Activated CD8-positive, alpha-beta memory T cell treated with anti-CD3 and anti-CD28 coated beads for 1 hour (primary cell): ENCODE data around the gene LEMD1.
"Not testable (repeated sequence)": the region's sequence is repeated elsewhere in the genome, so short reads cannot be mapped to it uniquely, and the experiment has no call there.

Source experiments
- DNase-seq, 2 donors: peaks; one replicate each; pipeline ENCODE4 v3.0.0-alpha.2; 2020; ENCODE audit warnings: low read depth in 1 of 2; ENCODE audit errors: extremely low read depth in 1 of 2

Gene LEMD1

GRCh38 chr1:205447457-205448341, 25.8 kb upstream of the LEMD1 start:
- no peak for DNase-seq

GRCh38 chr1:205446828-205447227, 25.0 kb upstream of the LEMD1 start:
- no peak for DNase-seq

DNA sequence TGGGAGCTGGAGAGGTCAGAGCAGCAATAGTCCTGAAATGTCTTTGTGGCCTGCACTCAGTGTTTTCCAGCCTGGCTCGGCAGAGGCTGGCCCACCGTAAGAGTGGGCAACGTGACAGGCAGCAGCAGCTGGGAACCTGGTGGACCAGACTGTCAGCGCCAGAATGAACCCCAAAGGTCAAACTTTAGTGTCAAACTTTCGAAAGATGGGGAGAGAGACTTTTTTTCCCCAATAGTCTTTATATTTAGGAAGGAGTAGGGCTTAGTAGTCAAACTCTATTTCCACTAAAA, 23.7 kb upstream of the LEMD1 start:
- DNase-seq, result no peak

DNA sequence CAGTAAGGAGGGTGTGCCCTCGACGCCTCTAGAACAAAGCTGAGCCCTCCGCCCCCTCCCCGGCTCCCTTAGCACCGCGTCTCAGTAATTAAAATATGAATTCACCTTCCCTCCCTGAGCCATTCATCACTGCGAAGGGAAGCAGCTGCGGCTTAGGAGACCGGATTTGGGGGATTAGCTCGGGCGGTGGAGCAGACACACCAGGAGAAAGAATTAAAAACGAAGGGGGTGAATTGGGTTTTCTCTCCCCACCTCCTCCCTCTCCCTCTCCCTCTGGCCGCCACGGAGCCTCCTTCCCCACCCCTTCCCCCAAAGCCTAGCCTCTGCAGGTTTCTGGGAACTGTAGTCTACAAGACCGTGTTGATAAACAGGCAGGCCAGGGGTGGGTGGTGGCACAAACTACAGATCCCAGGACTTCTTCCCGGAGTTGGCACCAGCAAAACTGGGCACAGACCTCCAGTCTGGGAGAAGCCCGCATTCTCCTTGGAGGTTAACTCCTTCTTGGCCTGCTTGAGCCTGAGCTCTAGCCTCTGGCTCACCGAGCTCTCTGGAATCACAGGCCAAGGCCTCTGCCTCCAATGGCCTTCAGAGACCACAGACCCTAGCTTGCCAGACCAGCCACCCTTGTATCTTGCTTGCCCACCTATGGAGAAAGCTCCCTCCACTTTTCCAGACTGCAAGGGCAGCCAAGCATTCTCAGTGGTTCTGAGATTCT, 23.2 kb upstream of the LEMD1 start:
- no peak for DNase-seq

DNA sequence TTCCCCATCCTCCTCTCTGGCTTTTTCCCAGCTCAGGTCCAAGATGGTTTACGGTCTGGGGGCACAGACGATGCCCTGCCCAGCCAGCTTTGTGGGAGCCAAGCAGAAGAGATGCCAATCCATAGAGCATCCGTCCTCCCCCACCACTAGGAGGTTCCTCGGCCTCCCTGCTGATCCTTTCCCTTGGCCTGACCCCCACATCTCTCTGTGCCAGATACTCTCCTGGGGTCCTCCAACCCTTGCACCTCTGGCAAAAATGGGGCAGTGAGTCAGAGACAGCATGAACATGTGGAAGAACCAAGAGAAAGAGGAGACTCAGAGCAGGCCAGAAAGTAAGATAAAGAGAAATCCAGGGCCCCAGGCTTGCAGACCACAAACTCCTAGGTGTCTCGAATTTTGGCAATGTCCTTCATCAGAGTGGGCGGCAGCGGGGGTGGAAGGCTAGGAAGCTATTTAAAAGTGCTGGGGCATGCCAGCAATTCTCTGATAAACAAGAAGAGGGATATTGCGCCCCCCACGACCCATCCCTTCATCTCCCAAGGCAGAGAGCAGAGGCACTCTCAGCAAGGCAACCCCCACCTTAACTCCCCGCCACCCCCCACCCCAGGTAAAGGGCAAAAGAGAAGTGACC, 22.6 kb upstream of the LEMD1 start:
- DNase-seq, result no peak

DNA sequence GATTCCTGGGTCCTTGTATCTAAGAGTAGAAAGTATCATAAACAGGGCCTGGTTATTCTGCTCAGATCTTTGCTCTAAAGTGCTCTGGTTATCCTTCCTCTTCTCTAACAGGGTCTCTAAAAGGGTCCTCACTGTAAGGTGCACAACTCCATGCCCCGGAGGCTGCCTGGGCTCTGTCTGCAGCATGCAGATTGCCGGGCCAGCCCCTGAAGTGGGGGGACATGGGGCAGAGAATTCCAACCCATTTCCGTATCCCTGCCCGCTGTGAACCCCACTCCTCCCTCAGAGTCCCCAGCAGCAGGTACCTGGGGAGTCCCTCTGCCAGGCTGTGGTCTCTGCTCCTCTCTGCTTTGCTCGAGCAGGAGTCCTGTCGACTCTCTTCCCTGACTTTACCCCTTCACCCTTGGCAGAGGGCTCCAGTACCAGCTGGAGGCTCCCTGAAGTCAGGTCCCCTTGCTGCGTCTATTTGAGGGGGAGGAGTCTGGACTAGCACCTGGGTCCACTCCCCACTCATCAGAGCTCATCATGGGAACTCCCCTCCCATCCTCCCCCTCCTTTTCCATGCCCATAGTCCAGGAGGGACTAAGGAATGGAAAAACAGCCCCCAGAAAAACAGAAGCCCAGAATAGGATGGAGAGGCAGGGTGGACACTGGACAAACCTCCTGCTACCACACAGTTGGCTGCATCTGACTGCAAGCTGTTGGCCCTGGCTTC, 21.9 kb upstream of the LEMD1 start:
- no peak for DNase-seq

GRCh38 chr1:205442051-205442725, 20.3 kb upstream of the LEMD1 start:
- DNase-seq, result no peak

DNA sequence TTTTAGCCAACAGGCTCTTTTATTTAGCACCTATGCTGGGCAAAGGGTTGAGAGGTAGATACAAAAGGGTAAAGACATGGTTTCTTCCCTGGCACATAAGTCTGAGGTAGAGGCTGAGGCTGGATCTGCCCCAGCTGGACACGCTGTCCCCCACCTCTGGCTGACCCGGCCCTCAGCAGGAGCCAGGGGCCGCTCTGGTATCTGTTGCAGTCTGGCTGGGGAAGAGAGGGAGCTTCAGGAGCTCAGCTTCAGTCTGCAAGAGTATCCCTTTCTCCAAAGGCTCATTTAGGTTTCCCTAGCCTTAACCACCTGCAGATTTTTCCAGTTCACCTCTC, 19.8 kb upstream of the LEMD1 start:
- DNase-seq, result no peak

- no peak for DNase-seq
These were observed 19.4 kb upstream of the LEMD1 start for GRCh38 chr1:205441318-205441633.

- peak; percentile 39 to 57 for DNase-seq
These were observed 18.8 kb upstream of the LEMD1 start for GRCh38 chr1:205440476-205441317.

- no peak for DNase-seq
These were observed 18.2 kb upstream of the LEMD1 start for GRCh38 chr1:205440121-205440475.

DNA sequence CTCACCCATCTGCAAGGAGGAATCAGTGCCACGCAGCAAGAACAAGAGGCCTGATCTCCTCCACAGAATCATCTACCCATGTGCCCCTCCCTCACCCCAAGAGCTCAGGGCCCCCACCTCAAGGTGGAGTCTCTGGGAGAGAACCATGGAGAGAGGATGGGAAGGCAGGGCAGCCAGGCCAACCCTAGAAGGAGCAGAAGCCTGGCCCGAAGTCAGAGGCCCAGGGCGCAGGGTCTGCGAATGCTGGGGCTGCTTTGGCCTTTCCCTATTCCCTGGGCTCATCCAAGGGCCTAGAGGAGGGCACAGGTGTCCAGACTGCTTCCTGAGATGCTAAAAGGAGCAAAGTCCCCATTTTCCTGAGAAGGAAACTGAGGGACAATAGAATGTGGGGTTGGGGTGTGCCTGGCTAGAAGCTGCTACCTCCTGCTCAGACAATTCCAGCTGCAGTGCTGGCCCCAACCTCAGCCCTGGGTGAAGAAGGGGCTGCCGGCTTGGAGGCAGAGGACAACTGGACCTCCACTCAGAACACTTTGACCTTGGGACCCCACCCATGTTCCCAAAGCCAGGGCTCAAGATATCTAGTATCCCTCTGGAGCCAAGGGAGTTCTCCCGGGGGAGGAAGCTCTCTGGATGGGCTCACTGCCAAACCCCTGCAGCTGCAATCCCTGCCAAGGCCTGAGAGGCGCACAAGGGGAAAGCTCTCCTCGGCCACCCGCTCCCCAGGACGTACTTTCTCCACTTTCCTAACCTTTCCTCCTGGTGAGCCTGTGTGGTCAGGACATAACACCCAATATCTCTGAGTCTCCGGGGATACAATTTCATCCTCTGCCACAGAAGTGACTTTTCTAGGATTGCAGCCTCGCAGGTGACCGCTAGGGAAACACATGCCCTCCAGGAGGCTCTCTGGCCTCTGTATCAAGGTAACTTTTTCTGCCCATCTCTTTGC, 16.6 kb upstream of the LEMD1 start:
- no peak for DNase-seq

DNA sequence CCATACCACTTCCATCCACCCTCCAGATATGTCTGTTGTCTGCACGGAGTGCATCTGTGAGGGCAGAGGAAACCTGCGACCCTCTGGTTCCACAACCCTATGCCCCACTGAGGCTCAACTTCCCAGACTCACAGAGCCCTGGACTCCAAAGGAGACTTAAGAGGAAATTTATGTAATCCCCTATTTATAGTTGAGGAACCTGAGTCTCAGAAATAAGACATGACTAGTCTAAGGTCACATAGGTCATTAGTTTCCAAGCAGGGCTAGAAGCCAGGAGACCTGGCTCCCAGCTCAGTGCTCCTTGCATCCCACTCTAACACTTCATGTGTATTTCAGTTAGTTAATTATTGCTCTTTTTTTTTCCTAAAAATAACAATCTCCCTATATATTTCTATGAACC, 15.7 kb upstream of the LEMD1 start:
- no peak for DNase-seq

GRCh38 chr1:205436776-205437410, 15.0 kb upstream of the LEMD1 start:
- no peak for DNase-seq

DNA sequence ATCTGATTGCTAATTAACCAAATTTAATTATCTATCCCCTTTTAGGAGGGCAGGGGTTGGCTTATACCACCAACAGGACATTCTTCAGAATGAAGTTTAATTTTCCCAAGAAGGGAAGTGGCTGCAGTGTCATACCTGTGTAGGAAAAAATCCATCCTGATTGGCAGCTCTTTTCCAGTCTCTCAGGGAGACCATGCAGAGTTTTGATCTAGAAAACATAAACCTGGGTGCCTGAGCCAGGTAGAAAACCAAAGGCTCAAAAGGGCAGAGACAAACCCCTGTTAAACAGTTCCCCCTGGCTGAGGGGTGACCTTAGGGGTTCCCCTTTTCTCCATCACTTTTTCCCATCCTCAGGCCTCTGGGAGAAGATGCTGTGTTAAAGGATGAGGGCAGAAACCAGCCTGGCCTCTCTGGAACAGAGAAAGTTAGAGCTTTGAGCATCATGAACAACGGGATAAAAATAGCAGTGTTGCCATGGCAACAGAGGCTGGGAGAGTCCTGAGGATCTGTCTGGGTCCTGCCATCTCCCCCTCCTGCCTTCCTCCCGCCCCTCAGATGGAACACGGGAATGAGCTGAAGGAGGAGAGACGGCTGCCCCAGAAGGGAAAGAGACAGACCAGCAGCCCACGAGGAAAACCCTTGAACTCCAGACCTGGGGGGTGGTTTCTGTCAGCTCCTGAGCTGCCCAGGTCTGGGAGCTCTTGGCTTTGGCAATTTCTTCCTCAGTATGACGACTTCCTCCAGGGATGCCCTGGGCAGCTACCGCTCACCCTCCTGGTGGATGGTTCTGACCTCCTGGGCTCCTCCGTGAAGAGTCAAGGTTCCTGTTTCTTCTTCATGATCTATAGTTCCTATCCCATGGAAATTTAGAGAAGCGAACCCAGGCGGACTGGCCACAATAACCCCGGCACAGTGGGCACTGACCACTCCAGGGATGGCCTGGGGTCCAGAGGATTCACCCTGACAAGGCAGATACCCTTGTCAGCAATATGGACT, 14.0 kb upstream of the LEMD1 start:
- DNase-seq, result no peak

DNA sequence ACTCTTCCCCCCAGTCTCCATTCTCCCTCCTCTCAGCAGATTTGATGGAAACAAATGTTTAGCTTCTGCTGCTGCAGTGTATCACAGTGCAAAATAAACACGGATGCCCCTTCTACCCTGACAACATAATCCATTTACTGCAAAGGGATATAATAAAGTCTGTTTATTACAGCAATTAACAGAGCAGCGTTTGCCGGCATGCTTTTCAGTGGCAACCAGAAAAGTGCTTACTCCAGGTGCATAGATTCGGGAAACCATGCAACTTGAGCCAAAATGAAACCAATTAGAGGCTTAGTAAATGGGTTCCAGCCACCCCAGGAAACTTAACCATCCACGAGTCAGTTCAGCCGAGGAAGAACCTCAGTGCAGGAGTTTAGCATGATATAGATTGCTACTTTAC, 12.9 kb upstream of the LEMD1 start:
- no peak for DNase-seq

DNA sequence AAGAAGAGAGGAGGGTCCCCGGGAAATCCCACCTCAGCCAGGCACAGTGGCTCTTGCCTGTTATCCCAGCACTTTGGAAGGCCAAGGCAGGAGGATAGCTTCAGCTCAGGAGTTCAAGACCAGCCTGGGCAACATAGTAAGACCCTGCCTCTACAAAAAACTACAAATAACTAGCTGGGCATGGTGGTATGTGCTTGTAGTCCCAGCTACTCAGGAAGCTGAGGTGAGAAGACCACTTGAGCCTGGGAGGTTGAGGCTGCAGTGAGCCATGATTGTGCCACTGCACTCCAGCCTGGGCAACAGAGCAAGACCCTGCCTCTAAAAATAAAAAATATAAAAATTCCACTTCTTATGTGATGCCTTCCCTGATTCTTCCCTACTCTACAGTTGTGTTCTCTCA, 10.8 kb upstream of the LEMD1 start:
- DNase-seq, result not testable (repeated sequence)

- DNase-seq, result no peak
These were observed 10.3 kb upstream of the LEMD1 start for GRCh38 chr1:205432116-205432515.
